22Rv1 (cell line): ENCODE results near the gene RPS29.
A peak's percentile ranks its signal among the peaks of the same experiment; 100 is the strongest.

Source experiments
- H3K27ac ChIP-seq: fragments of 450-650 bp; 2 replicates; pipeline ENCODE4 v1.5.1; 2017
- ZFX ChIP-seq: fragments of 450-650 bp; IDR thresholded peaks from 2 replicates; pipeline ENCODE4 v1.6.1; 2017; ENCODE audit warnings: antibody characterized with exemption, borderline replicate concordance
- TF ChIP-seq, protein P1 (sequence below): fragments of 450-650 bp; IDR thresholded peaks from 2 replicates; pipeline ENCODE4 v1.5.1; 2017; ENCODE audit warnings: mild to moderate bottlenecking

The RPS29 gene

DNA sequence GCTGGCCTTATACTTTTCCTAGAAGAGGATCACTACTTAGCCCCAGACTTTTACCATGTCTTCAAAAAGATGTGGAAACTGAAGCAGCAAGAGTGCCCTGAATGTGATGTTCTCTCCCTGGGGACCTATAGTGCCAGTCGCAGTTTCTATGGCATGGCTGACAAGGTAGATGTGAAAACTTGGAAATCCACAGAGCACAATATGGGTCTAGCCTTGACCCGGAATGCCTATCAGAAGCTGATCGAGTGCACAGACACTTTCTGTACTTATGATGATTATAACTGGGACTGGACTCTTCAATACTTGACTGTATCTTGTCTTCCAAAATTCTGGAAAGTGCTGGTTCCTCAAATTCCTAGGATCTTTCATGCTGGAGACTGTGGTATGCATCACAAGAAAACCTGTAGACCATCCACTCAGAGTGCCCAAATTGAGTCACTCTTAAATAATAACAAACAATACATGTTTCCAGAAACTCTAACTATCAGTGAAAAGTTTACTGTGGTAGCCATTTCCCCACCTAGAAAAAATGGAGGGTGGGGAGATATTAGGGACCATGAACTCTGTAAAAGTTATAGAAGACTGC lies 35.9 kb upstream of the RPS29 start:
- TF ChIP-seq, protein P1, sequence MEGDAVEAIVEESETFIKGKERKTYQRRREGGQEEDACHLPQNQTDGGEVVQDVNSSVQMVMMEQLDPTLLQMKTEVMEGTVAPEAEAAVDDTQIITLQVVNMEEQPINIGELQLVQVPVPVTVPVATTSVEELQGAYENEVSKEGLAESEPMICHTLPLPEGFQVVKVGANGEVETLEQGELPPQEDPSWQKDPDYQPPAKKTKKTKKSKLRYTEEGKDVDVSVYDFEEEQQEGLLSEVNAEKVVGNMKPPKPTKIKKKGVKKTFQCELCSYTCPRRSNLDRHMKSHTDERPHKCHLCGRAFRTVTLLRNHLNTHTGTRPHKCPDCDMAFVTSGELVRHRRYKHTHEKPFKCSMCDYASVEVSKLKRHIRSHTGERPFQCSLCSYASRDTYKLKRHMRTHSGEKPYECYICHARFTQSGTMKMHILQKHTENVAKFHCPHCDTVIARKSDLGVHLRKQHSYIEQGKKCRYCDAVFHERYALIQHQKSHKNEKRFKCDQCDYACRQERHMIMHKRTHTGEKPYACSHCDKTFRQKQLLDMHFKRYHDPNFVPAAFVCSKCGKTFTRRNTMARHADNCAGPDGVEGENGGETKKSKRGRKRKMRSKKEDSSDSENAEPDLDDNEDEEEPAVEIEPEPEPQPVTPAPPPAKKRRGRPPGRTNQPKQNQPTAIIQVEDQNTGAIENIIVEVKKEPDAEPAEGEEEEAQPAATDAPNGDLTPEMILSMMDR: no peak
- no peak for TF ChIP-seq ZFX
- no peak overlapping the region for H3K27ac ChIP-seq

DNA sequence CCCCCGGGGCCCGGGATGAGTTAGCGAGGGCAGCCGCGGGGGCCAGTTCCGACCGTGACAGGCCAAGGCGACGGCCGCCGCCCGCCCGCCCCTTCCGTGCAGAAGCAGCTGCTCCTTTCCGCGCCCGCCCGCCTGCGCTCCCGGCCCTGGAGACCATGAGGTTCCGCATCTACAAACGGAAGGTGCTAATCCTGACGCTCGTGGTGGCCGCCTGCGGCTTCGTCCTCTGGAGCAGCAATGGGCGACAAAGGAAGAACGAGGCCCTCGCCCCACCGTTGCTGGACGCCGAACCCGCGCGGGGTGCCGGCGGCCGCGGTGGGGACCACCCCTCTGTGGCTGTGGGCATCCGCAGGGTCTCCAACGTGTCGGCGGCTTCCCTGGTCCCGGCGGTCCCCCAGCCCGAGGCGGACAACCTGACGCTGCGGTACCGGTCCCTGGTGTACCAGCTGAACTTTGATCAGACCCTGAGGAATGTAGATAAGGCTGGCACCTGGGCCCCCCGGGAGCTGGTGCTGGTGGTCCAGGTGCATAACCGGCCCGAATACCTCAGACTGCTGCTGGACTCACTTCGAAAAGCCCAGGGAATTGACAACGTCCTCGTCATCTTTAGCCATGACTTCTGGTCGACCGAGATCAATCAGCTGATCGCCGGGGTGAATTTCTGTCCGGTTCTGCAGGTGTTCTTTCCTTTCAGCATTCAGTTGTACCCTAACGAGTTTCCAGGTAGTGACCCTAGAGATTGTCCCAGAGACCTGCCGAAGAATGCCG lies 35.1 kb upstream of the RPS29 start:
- TF ChIP-seq ZFX: no peak
- TF ChIP-seq, protein P1: peak; percentile 27; the same call in 1 of the 2 replicates
- H3K27ac ChIP-seq: peak overlapping the region; percentile 96

DNA sequence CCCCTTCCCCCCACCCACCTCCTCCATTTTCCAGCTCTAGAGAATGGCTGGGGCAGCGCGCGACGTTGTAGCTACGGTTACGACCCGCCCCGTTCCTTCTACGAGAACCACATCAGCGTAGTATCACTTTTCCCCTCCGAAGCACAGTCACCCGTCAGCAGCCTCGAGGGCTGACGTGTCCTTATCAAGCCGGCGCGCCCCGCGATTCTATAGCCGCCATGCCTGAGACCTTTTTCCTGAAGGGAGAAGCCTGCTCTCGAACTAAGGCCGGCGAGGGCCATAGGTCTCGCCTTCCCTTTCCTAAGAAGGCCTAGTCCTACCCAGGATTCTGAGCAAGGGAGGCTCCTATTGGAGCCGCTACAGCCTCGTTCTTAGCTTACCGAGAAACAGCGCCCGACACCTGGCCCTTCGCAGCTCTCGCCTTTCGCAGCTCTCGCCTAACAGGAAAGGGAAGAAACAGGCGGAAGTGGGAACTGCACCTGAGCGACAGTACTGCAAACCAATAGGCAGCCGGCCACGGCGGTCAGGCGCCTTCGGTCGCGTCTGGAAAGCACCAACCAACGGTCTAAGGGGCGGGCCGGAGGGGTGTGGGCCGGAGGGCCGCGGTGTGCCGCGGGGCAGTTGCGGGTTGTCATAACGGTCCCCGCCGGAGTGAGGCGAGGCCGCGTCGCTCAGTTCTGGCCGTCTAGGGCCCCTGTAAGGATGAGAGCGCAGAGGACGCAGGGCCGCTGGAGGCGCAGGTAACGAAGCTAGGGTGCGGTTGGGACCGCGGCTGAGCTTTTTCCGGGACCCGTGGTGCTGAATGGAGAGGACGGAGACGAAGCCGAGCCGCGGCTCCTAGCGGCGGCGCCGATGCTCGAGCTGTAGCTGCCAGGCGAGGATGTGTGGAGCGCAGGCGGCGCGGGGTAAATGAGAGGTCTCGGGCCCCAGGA lies 34.3 kb upstream of the RPS29 start, which contains the start of the genes MGAT2 and RPL36AL:
Gene MGAT2 (plus strand): TSS at position 618 of the 932 bp plus-strand sequence. CDS start 470 bp downstream, outside the sequence.
Gene RPL36AL (minus strand): TSS at position 445 of the 932 bp plus-strand sequence. CDS start 1,522 bp downstream, outside the sequence.
- no peak for TF ChIP-seq ZFX
- TF ChIP-seq, protein P1: peak; percentile 55

DNA sequence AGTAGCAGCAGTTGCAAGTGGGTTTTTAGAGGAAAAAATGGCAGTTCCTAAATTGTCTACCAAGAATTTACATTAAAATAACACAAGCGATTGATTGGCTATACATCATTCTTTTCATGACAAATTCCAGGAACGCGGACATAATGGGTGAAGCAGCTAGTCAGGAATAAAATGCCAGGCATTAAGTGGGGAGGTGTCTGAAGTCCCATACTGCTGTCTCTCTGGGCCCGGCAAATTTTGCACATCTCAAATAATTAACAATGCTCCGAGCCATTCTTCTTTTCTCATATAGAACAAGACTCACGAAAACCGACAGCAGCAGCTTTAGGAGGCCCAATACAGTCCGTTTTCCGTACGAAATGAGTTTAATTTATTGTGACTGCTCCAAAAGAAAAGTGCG lies 33.5 kb upstream of the RPS29 start:
- peak overlapping the region; percentile 96 for H3K27ac ChIP-seq
- TF ChIP-seq, protein P1: no peak
- no peak for TF ChIP-seq ZFX

More for the DNA sequence above, 34.3 kb upstream of the RPS29 start, which contains the start of the genes MGAT2 and RPL36AL:
- peak within 1 kb of the TSS; percentile 96 for H3K27ac ChIP-seq

DNA sequence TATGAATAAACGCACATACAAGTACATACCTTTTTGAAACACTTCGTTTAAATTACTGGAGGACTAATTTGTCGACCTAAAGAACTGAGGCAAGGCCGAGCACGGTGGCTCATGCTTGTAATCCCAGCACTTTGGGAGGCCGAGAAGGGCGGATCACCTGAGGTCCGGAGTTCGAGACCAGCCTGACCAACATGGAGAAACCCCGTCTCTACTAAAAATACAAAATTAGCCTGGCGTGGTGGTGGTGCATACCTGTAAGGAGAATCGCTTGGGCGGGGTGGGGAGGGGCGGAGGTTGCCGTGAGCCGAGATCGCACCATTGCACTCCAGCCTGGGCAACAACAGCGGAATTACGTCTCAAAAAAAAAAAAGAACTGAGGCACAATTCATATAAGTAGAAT lies 33.1 kb upstream of the RPS29 start:
- peak overlapping the region; percentile 96 for H3K27ac ChIP-seq

DNA sequence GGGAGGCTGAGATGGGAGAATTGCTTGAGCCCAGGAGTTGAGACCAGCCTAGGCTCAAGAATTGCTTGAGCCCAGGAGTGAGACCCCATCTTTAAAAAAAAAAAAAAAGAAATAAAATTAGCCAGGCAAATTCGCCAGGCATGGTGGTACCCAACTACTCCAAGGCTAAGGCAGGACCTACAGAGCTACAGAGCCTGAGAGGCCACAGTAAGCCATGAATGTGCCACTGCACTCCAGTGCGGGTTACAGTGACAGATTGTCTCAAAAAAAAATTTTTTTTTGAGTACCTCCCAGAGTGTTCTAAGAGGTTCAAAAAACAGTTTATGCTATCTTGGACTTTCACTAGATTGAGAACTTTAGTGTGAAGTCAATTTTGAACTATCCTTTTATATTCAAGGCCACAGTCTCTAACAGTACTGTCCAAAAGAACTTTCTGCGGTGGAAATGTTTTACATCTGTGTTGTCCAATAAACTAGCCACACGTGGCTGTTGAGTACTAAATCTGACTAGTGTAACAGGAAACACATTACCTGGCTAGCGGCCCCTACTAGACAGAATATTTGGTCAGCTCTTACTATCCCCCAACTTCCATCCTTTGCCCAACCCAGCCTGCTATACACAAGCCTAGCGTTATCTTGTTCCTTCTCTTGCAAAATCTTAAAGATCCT lies 31.8 kb upstream of the RPS29 start:
- peak overlapping the region; percentile 35 for H3K27ac ChIP-seq
- TF ChIP-seq, protein P1: no peak
- TF ChIP-seq ZFX: no peak

DNA sequence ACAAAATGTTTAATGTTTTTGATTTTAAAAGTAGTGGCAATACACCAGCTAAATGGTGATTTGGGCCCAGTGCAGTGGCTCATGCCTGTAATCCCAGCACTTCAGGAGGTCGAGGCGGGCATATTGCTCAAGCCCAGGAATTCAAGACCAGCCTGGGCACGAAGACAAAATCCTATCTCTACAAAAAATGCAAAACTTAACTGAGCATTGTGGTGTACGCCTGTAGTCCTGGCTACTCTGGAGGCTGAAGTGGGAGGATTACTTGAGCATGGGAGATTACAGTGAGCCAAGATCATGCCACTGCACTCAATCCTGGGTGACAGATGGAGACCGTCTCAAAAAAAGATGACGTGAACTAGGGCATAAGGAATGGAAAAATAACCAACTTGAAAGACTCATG lies 29.6 kb upstream of the RPS29 start:
- H3K27ac ChIP-seq: no peak overlapping the region; the same call in 1 of the 2 replicates
- TF ChIP-seq, protein P1: no peak
- TF ChIP-seq ZFX: no peak
